Measurements from ENCODE around the gene GPS1. TPM values are rescaled to one million over a fixed set of nuclear protein-coding genes. Genes with fewer than 3 reads are reported as not detected.

The GPS1 gene
- total RNA-seq, 2 donors from 2014 or later = 79.5 to 90.8 TPM

GRCh38 chr17:82041144-82041814, 10.4 kb upstream of the GPS1 start:
- Histone ChIP-seq H3K36me3 (no peaks in the 10 kb centered on the region), H3K4me1 (peaks cover 0 to 12% of the 10 kb centered on the region in 2 donors), H3K27me3 (no peaks in the 10 kb centered on the region), H3K4me3 (no peak overlapping the region), H3K9me3 (no peaks in the 10 kb centered on the region), H3K27ac (no peak overlapping the region)
- TF ChIP-seq CTCF (IDR thresholded peaks at IDR 0.05) = no peak
- no peak for DNase-seq (ENCODE audit: low spot score)

GRCh38 chr17:82042649-82043048, 9.0 kb upstream of the GPS1 start:
- no peak overlapping the region for H3K4me3 ChIP-seq
- H3K9me3 ChIP-seq = no peaks in the 10 kb centered on the region
- no peaks in the 10 kb centered on the region for H3K27me3 ChIP-seq
- peaks cover 0 to 4% of the 10 kb centered on the region in 2 donors for H3K4me1 ChIP-seq
- no peak overlapping the region for H3K27ac ChIP-seq
- TF ChIP-seq CTCF (IDR thresholded peaks at IDR 0.05) = no peak
- peaks cover 3% of the 10 kb centered on the region for H3K36me3 ChIP-seq
- no peak for DNase-seq (ENCODE audit: low spot score)

GRCh38 chr17:82043507-82043906, 8.2 kb upstream of the GPS1 start:
- no peak overlapping the region for H3K27ac ChIP-seq

GRCh38 chr17:82045936-82046484, 5.7 kb upstream of the GPS1 start:
- Histone ChIP-seq H3K4me3 (no peak overlapping the region), H3K27me3 (no peaks in the 10 kb centered on the region), H3K9me3 (no peaks in the 10 kb centered on the region), H3K36me3 (peaks cover 15% of the 10 kb centered on the region), H3K4me1 (peaks cover 0 to 13% of the 10 kb centered on the region in 2 donors), H3K27ac (no peak overlapping the region)
- TF ChIP-seq CTCF (IDR thresholded peaks at IDR 0.05) = no peak
- no peak for DNase-seq (ENCODE audit: low spot score)

More at GRCh38 chr17:82043507-82043906, 8.2 kb upstream of the GPS1 start:
- Histone ChIP-seq H3K9me3 (no peaks in the 10 kb centered on the region), H3K4me3 (no peak overlapping the region), H3K36me3 (peaks cover 4% of the 10 kb centered on the region), H3K4me1 (no peaks in the 10 kb centered on the region), H3K27me3 (no peaks in the 10 kb centered on the region)
- no peak for TF ChIP-seq CTCF (IDR thresholded peaks at IDR 0.05)
- DNase-seq (ENCODE audit: low spot score) = no peak

GRCh38 chr17:82046903-82047302, 4.8 kb upstream of the GPS1 start:
- no peaks in the 10 kb centered on the region for H3K27me3 ChIP-seq
- H3K4me3 ChIP-seq = no peak overlapping the region
- peaks cover 0 to 16% of the 10 kb centered on the region in 2 donors for H3K4me1 ChIP-seq
- peaks cover 15% of the 10 kb centered on the region for H3K36me3 ChIP-seq
- DNase-seq (ENCODE audit: low spot score) = no peak
- no peak for TF ChIP-seq CTCF (IDR thresholded peaks at IDR 0.05)
- no peaks in the 10 kb centered on the region for H3K9me3 ChIP-seq
- H3K27ac ChIP-seq = no peak overlapping the region
